ENCODE results near the gene NATD1.

NATD1 gene

DNA sequence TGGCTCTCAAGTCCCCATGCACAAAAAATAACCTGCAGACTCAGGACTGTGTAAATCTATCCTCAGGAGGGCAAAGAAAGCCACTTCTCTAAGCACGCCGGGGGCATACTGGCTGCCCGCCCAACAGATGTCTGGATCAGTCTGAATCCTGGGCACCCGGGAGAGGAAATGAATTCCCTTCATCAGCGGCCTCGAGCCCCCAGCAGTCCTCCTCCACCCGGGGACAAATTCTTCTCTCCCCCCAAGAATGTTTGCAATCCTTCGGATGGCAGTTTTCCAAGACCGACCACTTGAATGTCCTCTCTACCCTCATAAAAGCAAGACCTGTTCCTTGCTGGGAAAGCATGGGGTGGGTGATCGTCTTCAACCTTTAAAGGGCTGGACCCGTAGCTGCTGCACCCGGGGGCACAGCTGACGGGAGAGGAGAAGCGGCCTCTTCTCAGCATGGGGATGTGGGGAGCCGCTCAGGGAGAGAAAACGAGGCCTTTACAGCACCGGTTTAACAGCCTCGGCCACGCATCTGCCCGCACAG is 21.9 kb upstream of the NATD1 start:
- DNase-seq: no peak

- no peak for DNase-seq
Measured at GRCh38 chr17:21272881-21273792, 19.9 kb upstream of the NATD1 start.

DNA sequence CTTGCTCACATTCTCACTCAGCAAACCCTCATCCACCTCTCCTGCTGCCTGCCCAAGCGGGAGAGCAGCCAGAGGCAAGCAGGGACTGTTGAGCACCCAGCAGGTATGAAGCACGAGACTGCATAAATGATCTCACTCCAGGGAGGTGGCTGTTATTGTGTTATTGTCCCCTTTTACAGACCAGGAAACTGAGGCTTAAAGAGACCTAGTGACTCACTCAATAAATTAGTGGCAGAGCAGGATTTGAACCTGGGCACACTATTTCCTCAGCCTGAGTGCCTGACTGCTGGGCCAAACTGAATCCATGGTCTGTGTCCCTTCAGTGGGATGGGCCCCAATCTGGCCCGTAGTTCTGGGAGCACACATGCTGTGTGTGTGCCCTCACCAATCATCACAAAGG is 19.0 kb upstream of the NATD1 start:
- DNase-seq: no peak

DNA sequence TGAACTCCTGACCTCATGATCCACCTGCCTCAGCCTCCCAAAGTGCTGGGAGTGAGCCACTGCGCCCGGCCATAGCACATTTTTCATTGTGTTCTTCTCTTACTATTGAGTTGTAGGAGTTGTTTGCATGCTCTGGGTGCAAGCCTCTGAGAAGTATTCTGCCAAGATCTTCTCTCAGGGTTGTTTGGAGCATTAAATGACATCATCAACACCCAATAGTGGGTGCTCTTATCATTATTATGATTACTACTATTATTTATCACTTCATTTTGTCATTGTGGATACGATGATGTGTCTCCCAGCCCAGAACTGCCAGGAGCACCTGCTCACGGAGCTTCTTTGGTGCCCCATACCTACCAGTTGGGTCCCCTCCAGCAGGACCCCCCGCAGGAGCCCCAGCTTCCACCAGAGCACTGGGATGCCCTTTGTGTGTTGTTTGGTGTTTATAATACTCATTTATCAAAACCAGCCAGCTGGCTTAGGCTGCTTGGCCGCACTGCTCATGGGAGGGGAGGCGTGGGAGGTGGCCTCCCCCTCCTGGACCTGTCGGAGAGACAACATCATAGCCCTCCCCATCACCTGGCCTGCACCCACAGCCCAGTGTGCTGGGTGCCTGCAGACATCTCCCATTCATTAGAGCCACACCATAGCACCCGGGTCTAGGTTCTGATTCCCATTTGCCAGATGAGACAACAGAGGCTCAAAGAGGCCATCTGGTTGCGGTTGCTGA is 18.4 kb upstream of the NATD1 start:
- no peak for DNase-seq

GRCh38 chr17:21269394-21269793 is 16.2 kb upstream of the NATD1 start:
- DNase-seq: no peak

DNA sequence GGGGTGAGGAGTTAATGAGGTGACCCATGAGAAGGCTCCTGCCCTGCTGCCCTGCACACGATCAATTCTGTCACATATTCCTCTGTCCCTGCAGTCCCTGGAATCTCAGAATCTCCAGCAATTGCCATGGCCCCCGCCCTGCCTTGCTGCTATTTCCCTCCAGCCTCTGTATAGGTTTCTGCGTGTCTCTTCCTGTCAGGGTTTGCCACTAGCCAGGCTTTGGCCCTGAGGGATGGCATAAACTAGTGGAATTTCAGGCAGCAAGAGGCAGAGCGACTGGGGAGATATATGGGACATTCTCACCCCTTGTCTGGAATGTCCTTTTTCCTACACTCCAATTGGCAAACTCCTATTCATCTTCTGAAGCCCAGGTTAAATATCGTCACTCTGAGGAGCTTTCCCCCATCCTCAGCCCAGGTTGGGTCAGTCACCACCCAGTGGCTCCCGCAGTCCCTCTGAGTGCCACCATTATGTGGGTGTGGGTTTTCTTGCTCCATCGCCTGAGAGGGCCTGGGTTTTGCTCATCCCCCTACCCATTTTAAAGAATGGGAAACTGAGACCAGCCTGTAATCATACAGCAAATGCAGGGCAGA is 15.5 kb upstream of the NATD1 start:
- no peak for DNase-seq

GRCh38 chr17:21263376-21263775 is 10.2 kb upstream of the NATD1 start:
- no peak for DNase-seq

DNA sequence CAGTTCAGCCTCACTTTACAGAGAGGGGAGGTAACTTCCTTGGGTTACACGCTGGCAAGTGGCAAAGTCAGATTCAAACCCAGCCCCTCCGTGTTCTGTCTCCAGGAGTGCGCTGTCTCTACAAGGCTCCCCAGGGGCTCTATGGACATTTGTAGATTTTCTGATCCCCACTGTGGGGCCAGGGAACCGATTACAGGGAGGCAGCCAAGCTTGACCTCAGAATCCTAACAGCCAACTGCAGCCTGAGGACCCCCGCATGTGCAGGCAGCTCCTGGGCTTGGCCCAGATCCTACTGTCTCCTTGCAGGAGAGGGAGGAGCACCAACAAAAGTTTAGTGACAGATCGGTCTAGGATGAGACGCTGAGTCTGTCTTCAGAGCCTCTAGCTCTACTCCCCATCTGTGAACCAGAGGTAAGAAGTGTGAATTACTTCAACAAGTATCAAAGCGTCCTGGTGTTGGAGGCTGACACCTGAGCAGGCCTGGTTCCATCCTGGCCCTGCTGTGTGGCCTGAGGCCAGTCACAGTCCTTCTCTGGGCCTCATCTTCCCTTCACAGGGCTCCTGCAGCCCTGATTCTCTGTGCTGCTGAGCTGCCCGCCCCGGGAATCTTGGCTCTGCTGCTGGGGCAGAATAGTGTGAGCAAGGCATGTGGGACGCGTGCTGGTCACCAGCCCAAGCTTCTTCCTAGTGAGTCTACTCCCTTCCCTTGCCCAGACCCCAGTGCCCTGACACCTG is 9.2 kb upstream of the NATD1 start:
- no peak for DNase-seq

GRCh38 chr17:21258593-21258992 is 5.4 kb upstream of the NATD1 start:
- no peak for DNase-seq

GRCh38 chr17:21253646-21254441 is 634 bp upstream of the NATD1 start:
- no peak for DNase-seq

GRCh38 chr17:21252289-21252795 is 868 bp downstream of the NATD1 start:
- DNase-seq: no peak

GRCh38 chr17:21251337-21252010 is 1.7 kb downstream of the NATD1 start:
- no peak for DNase-seq

GRCh38 chr17:21250854-21251253 is 2.4 kb downstream of the NATD1 start:
- no peak for DNase-seq

GRCh38 chr17:21249920-21250703 is 3.1 kb downstream of the NATD1 start:
- no peak for DNase-seq

DNA sequence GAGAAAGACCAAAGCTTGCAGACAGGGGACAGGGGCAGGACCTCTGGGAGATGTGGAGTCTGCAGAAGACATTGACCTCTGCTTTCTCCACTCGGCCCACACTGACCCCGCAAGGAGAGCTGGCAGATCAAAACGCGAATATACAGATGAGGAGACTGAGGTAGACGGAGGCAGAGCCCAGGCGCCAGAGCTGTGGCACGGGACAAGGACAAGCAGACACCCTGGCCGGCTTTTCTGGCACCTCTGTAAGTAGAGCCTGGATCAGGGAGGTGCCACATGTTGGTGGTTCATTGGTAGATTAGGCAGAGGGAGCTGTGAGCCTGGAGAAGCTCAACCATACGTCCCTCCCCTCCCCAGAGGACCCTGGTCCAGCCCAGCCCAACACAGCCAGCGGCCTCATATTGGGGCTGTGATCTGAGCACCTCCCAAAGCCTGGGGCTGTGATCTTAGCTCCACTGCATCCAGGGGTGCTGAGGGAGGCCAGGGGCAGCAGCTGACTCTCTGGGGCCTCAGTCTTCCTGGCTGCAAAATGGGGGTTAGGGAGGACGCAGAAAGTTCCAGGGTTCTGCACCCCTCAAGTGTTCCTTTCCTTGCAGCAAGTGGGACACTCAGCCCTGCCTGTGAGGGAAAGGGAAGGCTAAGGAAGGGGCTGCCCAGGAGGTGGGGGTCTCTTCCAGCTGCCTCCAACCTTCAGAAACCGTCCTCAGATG is 4.0 kb downstream of the NATD1 start:
- no peak for DNase-seq

DNA sequence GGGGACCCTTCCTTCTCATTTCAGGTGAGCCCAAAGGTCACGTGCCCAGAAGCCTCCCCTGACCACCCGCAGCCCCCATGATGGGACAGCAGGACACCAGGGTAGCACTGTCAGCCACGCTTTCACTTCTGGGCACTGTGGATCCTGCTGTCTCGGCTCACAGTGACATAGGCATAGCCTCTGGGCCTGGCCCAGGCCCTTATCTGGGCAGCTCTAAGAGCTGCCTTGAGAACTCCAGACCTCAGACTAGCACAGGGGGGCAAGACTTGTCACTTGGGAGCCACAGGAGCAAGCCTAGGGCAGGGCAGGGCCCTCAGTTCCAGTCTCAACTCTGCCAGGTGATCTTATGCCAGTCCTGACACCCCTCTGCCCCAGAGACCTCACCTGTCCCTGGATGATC is 4.7 kb downstream of the NATD1 start:
- no peak for DNase-seq

GRCh38 chr17:21247552-21248258 is 5.5 kb downstream of the NATD1 start:
- DNase-seq: no peak

DNA sequence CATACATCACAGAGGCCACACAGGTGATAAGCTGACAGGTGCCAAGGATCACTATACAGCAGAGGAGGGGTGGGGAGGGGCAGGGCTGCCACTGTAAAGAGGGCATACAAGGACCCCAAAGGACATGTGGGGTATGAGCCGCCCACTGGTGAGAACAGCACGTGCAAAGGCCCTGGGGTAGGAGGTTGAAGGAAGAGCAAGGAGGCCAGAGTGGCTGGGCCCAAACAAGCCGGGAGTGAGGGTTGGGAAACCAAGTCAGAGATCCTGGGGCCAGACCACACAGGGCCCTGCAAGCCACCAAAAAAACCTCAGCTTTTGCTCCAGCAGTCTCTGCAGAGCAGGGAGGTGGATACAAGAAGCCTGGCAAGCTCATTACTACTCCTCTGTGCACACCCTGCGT is 6.5 kb downstream of the NATD1 start:
- DNase-seq: no peak

GRCh38 chr17:21245639-21246084 is 7.5 kb downstream of the NATD1 start:
- no peak for DNase-seq
